Muscle layer of duodenum (tissue), 2 donors: ENCODE measurements around the gene MBD3L4.
"Not testable (repeated sequence)": the region's sequence is repeated elsewhere in the genome, so short reads cannot be mapped to it uniquely, and the experiment has no call there.

Experiments used
- H3K27ac ChIP-seq: one replicate; pipeline ENCODE4 v1.7.0; 2013; ENCODE audit warnings: mild to moderate bottlenecking, low read length
- H3K27me3 ChIP-seq: one replicate; pipeline ENCODE4 v1.7.0; 2013; ENCODE audit warnings: low read depth, mild to moderate bottlenecking, control low read depth, low read length
- H3K36me3 ChIP-seq, 2 donors: one replicate each; pipeline ENCODE4 v1.7.0; 2013; ENCODE audit warnings: low read length in 2 of 2, control low read depth in 1 of 2, mild to moderate bottlenecking in 1 of 2; ENCODE audit not compliant: insufficient read depth in 2 of 2, control insufficient read depth in 1 of 2
- H3K4me1 ChIP-seq, 2 donors: one replicate each; pipeline ENCODE4 v1.7.0; 2013; ENCODE audit warnings: low read length in 2 of 2, mild to moderate bottlenecking in 2 of 2, control low read depth in 1 of 2, moderate library complexity in 1 of 2; ENCODE audit not compliant: insufficient read depth in 2 of 2, control insufficient read depth in 1 of 2
- H3K4me3 ChIP-seq, 2 donors: one replicate each; pipeline ENCODE4 v1.7.0; 2013; ENCODE audit warnings: low read length in 2 of 2, low read depth in 1 of 2, mild to moderate bottlenecking in 1 of 2
- H3K9me3 ChIP-seq, 2 donors: one replicate each; pipeline ENCODE4 v1.7.0; 2013; ENCODE audit warnings: low read length in 2 of 2, control low read depth in 1 of 2, mild to moderate bottlenecking in 1 of 2; ENCODE audit not compliant: control insufficient read depth in 1 of 2
- donor health status: healthy.

Gene MBD3L4

DNA sequence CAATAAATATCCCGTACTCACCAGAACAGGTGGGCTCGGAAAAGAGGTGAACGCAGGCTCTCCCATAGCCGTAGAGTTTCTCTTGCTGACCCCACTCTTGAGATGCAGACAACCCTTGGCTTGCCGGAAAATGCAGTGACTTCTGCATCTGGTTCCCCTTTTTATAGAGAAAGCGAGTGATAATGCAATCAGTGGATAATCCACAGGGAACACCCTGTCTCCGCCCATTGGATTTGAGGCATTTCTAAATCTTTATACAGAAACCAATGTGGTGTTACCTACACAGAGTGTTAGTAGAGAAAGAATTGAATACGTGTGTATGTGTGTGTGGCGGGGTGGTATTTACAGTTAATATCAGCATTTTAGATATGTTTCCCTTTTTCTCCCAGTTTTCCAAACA, at the start of gene MBD3L4:
TSS of gene MBD3L4 (minus strand) at position 101 of the 400 bp plus-strand sequence. CDS start at position 66, 35 bp downstream.
- not testable (repeated sequence) for H3K36me3 ChIP-seq, H3K4me3 ChIP-seq, H3K27me3 ChIP-seq, H3K4me1 ChIP-seq, H3K9me3 ChIP-seq, H3K27ac ChIP-seq

GRCh38 chr19:7088999-7089398, 49.0 kb upstream of the MBD3L4 start:
- Histone ChIP-seq H3K27me3 (no peaks in the 10 kb centered on the region), H3K9me3 (peaks cover 30 to 79% of the 10 kb centered on the region in 2 donors)

GRCh38 chr19:7083076-7083956, 43.3 kb upstream of the MBD3L4 start:
- Histone ChIP-seq H3K27me3 (no peaks in the 10 kb centered on the region), H3K27ac (no peak overlapping the region), H3K36me3 (peaks cover 58 to 73% of the 10 kb centered on the region in 2 donors), H3K9me3 (peaks cover 60 to 92% of the 10 kb centered on the region in 2 donors), H3K4me1 (no peaks in the 10 kb centered on the region), H3K4me3 (peak overlapping the region; percentile 12 to 50)

More at GRCh38 chr19:7088999-7089398, 49.0 kb upstream of the MBD3L4 start:
- Histone ChIP-seq H3K4me3 (peak overlapping the region in 1 of 2 donors; percentile 49), H3K36me3 (peaks cover 5 to 31% of the 10 kb centered on the region in 2 donors), H3K27ac (no peak overlapping the region), H3K4me1 (no peaks in the 10 kb centered on the region)

- no peaks in the 10 kb centered on the region for H3K4me1 ChIP-seq
- peaks cover 45 to 73% of the 10 kb centered on the region in 2 donors for H3K9me3 ChIP-seq
- peak overlapping the region in 1 of 2 donors; percentile 50 for H3K4me3 ChIP-seq
- no peaks in the 10 kb centered on the region for H3K27me3 ChIP-seq
- no peak overlapping the region for H3K27ac ChIP-seq
- peaks cover 84 to 100% of the 10 kb centered on the region in 2 donors for H3K36me3 ChIP-seq
Measured at GRCh38 chr19:7078008-7078407, 38.0 kb upstream of the MBD3L4 start.

DNA sequence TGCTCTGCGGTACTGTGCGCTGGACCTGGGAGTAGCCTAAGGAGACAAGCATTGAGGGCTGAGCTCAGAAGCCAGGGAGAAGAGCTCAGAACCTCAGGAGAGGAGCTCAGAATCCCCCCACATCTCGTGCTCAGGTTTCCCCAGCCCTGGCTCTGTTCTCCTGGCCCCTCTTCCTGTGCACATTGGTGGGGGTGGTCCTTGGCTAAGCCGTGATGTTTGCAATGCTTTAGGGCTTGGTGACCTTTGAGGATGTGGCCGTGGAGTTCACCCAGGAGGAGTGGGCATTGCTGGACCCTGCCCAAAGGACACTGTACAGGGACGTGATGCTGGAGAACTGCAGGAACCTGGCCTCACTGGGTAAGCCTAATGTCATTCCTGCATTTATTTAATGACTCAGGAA, 36.2 kb upstream of the MBD3L4 start:
- Histone ChIP-seq H3K4me1 (no peaks in the 10 kb centered on the region), H3K36me3 (peaks cover 75 to 90% of the 10 kb centered on the region in 2 donors), H3K4me3 (peak overlapping the region in 1 of 2 donors; percentile 40), H3K9me3 (peaks cover 27 to 56% of the 10 kb centered on the region in 2 donors), H3K27me3 (no peaks in the 10 kb centered on the region), H3K27ac (no peak overlapping the region)

GRCh38 chr19:7074705-7075282, 34.8 kb upstream of the MBD3L4 start:
- peaks cover 6 to 10% of the 10 kb centered on the region in 2 donors for H3K4me1 ChIP-seq
- peak overlapping the region in 1 of 2 donors; percentile 35 for H3K4me3 ChIP-seq
- no peak overlapping the region for H3K27ac ChIP-seq
- peaks cover 16 to 43% of the 10 kb centered on the region in 2 donors for H3K9me3 ChIP-seq
- no peaks in the 10 kb centered on the region for H3K27me3 ChIP-seq
- peaks cover 63 to 76% of the 10 kb centered on the region in 2 donors for H3K36me3 ChIP-seq

DNA sequence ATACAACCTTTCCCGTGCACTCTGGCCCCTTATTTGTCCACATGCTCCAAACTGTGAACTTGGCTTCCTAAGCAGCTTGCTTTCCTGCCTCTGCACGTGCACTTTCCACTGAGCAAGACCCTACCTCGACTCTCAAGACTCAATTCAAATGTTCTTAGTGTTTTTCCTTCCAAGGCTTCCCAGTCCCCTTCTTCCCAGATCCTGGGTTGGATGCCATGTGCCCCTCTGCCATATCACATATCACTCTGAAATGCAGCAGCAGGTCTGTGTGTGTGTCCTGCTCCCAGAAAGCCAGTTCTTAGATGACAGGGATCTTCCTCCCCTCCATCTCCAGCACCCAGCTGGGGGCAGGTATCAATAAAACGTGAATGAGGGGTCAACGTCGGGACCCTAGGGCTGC, 32.6 kb upstream of the MBD3L4 start:
- no peaks in the 10 kb centered on the region for H3K27me3 ChIP-seq
- no peak overlapping the region for H3K4me3 ChIP-seq
- H3K4me1 ChIP-seq = peaks cover 6 to 10% of the 10 kb centered on the region in 2 donors
- peaks cover 4 to 25% of the 10 kb centered on the region in 2 donors for H3K9me3 ChIP-seq
- H3K27ac ChIP-seq = no peak overlapping the region
- H3K36me3 ChIP-seq = peaks cover 44 to 54% of the 10 kb centered on the region in 2 donors

- Histone ChIP-seq H3K4me3 (peak overlapping the region; percentile 96 to 97), H3K36me3 (peaks cover 19 to 27% of the 10 kb centered on the region in 2 donors), H3K27me3 (no peaks in the 10 kb centered on the region), H3K9me3 (peaks cover 0 to 2% of the 10 kb centered on the region in 2 donors), H3K27ac (peak overlapping the region; percentile 75), H3K4me1 (peaks cover 6 to 10% of the 10 kb centered on the region in 2 donors)
Measured at GRCh38 chr19:7069904-7070226, 29.9 kb upstream of the MBD3L4 start.

- Histone ChIP-seq H3K9me3 (peaks cover 0 to 2% of the 10 kb centered on the region in 2 donors), H3K4me3 (peak within 1 kb of the TSS; percentile 96 to 97), H3K27ac (peak within 1 kb of the TSS; percentile 75), H3K4me1 (peaks cover 6 to 10% of the 10 kb centered on the region in 2 donors), H3K27me3 (no peaks in the 10 kb centered on the region), H3K36me3 (peaks cover 17 to 21% of the 10 kb centered on the region in 2 donors)
Measured at GRCh38 chr19:7069042-7069903, 29.3 kb upstream of the MBD3L4 start, which contains the start of gene ZNF557. Gene ZNF557 (plus strand): TSS chr19:7069703. CDS start chr19:7075075, 5,372 bp downstream.

GRCh38 chr19:7068599-7068998, 28.6 kb upstream of the MBD3L4 start:
- Histone ChIP-seq H3K4me1 (peaks cover 6 to 10% of the 10 kb centered on the region in 2 donors), H3K27ac (no peak overlapping the region), H3K9me3 (peaks cover 0 to 2% of the 10 kb centered on the region in 2 donors), H3K27me3 (no peaks in the 10 kb centered on the region), H3K4me3 (peak overlapping the region; percentile 26 to 97), H3K36me3 (peaks cover 14% of the 10 kb centered on the region in 2 donors)
